Endothelial cell of hepatic sinusoid (primary cell): ENCODE results near the gene PSMD12.
"Not testable (repeated sequence)": the region's sequence is repeated elsewhere in the genome, so short reads cannot be mapped to it uniquely, and the experiment has no call there.

Source experiments
- in situ Hi-C: cut with HindIII; loops from 2 replicates; pipeline ENCODE4 v1.10.0; 2017; ENCODE audit warnings: low sequenced_read_pairs

PSMD12 gene

DNA sequence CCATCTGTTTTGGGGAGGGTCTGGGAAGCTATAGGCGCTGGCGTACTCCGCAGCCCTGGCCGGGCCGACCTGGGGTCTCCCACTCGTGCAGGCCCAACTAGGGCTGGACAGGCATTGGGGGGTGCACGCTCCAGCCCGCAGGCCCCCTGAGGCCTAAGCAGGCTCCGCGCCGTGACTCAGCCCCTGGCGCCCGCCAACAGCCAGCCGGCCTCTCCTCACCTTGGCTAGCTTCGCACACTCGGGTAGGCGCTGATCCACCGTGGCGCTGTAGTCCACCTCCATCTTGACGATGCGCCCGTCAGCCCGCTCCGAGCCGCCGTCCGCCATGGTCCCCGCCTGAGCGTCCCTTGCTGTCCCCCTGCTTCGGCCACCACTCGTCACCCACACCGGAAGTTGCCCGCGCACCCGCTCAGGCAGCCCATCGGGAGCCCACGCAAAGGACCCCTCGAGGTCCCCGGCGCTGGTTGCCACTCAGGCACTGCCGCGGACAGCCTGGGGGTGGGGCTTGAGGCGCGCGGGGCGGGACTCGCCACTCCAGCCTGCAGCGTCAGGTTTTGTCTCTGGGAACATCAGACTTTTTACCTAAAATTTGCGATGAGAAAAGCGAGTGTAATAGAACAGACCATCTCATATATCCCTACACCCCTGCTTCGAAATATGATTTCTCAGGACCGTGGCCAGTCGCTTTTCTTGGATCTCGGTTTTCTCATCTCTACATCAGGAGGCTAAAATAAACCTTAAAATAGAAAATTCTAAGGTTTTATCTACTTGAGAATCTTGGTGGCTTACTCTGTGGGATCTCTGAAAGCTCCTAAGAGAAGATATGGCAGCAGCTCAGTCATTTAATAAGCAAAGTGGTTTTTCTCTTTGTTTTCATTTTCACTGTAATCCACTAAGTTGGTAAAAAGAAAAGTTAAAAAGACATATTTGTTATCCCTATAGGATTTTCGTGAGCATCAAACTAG is at the start of gene PSMD12:
PSMD12 (minus strand) TSS at position 385 of the 965 bp plus-strand sequence; CDS start at position 327, 58 bp downstream.
- in situ Hi-C loops, result loop anchor here (10.0 kb wide), 1 partner anchor 308 kb away; no protein-coding TSS in a partner anchor

GRCh38 chr17:67415291-67415690 is 48.9 kb upstream of the PSMD12 start:
- in situ Hi-C loops, result no loop called here

DNA sequence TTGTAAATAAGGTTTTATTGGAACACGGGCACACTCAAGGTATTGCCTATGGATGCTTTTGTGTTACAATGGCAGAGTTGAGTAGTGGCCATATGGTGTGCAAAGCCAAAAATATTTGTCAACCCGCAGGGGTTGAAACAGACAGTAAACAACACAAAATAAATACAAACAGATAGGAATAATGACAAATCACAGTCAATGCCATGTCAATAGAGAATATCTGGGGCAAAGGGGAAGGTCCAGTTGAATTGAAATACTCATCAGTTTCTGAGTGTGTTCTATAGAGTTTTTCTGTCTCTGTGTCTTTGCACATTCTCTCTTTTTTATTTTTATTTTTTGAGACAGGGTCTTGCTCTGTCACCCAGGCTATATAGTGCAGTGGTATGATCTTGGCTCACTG is 48.2 kb upstream of the PSMD12 start:
- in situ Hi-C loops, result no loop called here

DNA sequence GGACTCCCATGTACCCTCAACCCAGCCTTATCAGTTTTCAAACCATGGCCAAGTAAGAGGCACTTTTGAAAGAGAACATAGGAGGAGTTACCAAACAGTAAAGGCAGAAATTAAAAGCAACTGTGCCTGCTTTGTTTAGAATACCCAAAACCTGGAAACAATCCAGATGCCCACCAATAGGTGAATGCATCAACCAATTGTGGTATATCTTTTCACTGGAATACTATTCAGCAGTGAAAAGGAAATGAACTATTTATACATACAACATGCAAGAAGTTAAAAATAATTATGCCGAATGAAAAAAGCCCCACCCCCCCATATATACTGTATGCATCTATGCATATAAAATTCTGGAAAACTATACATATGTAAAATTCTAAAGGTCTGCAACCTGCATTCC is 47.8 kb upstream of the PSMD12 start:
- in situ Hi-C loops, result no loop called here

- in situ Hi-C loops, result no loop called here
These were observed 47.0 kb upstream of the PSMD12 start for GRCh38 chr17:67413388-67413787.

- in situ Hi-C loops, result no loop called here
These were observed 46.6 kb upstream of the PSMD12 start for GRCh38 chr17:67412941-67413340.

DNA sequence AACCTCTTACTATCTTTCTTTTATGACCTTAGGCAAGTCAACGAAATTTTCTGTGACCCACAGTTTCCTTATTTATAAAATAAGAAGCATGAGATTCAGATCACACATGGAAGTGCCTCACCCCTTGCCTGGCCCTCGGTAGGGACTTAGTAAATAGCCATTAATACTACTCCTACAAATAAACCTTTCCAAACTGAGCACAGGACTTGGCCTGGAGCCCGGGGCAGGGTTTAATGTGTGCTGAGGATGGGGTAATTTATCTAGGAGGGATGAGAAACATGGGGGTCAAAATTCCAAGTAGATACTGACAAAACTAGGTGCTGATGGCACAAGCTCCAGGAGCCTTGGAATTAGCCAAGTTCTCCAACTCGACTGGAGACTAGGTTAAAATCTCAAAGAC is 45.7 kb upstream of the PSMD12 start:
- in situ Hi-C loops, result no loop called here

DNA sequence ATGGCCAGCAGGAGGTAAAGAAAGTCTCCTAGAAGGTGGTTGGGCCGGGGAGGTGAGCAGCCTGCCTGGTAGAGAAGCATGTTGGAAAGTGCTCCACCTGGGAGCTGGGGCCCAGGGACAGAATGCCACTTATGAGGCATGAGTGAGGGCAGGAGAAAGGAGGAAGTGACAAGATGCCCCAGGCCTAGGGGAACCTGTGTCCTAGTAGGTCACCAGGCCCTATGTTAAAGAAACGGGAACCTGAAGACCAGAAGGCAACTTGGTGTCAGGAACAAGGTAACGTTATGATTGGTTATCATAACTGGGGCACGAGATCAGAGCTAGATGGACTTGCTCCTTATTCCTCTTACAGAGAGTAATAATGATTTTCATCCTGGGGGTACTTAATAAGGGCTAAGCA is 45.0 kb upstream of the PSMD12 start:
- in situ Hi-C loops, result no loop called here

DNA sequence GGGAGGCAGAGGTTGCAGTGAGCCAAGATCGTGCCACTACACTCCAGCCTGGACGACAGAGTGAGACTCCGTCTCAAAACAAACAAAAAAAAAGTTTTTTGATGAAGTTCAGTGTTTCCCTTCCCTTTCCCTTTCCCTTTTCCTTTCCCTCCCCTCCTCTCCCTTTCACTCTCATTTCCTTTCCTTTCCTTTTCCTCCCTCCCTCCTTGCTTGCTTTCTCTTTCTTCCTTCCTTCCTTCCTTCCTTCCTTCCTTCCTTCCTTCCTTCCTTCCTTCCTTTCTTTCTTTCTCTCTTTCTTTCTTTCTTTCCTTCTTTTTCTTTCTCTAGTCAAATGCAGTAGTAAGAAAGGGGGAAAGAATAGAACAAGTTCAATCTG is 42.1 kb upstream of the PSMD12 start:
- in situ Hi-C loops, result not testable (repeated sequence)

GRCh38 chr17:67403483-67403882 is 37.1 kb upstream of the PSMD12 start:
- in situ Hi-C loops, result no loop called here

GRCh38 chr17:67403065-67403464 is 36.7 kb upstream of the PSMD12 start:
- in situ Hi-C loops, result no loop called here

DNA sequence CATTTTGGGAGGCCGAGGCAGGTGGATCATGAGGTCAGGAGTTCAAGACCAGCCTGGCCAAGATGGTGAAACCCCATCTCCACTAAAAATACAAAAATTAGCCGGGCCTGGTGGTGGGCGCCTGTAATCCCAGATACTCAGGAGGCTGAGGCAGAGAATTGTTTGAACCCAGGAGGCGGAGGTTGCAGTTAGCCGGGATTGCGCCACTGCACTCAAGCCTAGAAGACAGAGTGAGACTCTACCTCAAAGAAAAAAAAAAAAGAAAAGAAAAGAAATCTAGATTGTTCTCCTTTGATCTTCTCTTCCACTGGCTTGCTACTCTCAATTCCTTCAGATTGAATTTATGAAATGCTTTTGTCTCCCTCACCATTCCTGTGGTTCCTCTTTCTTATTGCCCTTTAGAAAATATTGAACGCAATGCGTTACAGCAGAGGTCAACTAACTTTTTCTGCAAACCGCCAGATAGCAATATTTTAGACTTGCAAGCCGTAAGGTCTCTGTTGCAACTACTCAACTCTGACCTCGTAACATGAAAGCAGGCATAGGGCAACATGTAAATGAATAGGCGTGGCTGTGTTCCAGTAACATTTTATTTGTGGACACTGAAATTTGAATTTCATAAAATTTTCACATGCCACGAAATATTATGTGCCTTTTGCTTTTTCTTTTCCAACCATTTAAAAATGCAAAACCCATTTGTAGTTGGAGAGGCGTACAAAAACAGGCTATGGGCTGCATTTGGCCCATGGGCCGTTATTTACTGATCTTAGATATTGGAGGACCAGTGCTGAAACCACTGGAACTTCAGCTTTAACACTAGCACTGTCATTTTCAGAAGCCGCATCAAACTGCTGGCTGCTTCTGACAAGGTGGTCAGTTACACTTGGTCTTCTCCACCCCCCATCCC is 35.5 kb upstream of the PSMD12 start:
- in situ Hi-C loops, result no loop called here

DNA sequence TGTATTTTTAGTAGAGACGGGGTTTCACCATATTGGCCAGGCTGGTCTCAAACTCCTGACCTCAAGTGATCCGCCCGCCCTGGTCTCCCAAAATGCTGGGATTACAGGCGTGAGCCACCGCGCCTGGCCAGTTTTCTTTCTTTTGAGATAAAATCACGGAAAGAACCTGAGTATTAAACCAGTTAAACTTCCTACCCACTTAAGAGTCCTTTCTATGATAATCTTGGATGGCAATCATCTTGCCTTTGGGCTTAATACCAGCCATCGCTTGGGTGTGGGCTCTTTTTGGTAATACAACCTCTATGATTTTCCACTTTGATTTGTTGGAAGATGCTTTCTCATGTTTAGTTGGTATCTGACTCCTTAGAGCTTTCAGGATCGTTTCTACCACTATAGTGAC is 34.7 kb upstream of the PSMD12 start:
- in situ Hi-C loops, result no loop called here

- in situ Hi-C loops, result no loop called here
These were observed 33.8 kb upstream of the PSMD12 start for GRCh38 chr17:67400193-67400592.

DNA sequence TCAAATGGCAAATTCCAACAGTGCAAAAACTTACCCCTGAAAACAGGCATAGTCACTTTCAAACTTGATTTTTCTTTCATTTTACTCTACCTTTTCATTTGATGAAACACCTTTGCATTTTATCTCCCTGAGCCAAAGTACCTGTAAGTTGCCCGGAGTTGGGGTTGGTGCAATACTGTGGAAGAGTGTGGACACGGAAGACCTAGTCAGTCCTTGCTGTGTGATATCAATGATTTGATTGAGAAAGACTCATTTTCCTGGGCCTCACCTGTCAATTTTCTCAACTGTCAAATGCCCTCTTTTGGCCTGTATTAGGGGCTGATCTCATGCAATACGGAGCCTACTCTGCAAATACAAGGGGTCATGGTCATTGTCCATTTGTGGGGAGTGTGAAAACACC is 33.3 kb upstream of the PSMD12 start:
- in situ Hi-C loops, result loop anchor here (5.0 kb wide), 1 partner anchor 88 kb away; no protein-coding TSS in a partner anchor

GRCh38 chr17:67393809-67394397 is 27.5 kb upstream of the PSMD12 start:
- in situ Hi-C loops, result no loop called here

DNA sequence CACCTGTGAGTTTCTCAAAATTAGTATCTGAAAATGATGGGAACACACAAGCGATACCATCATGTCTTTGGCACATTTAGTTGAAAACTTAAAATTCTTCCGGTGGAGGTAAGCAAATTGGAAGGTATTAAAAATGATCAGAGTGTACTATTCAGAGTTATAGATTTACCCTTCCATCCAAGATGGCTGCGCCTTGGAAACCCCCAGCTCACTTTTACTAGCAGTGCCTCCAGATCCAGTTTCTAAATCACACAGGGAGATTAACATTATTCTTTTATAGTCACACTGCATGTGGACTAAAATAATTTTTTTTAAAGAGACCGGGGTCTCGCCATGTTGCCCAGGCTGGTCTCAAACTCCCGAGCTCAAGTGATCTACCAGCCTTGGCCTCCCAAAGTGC is 25.7 kb upstream of the PSMD12 start:
- in situ Hi-C loops, result no loop called here

GRCh38 chr17:67390646-67391361 is 24.4 kb upstream of the PSMD12 start:
- in situ Hi-C loops, result no loop called here

GRCh38 chr17:67390006-67390645 is 23.7 kb upstream of the PSMD12 start:
- in situ Hi-C loops, result no loop called here

DNA sequence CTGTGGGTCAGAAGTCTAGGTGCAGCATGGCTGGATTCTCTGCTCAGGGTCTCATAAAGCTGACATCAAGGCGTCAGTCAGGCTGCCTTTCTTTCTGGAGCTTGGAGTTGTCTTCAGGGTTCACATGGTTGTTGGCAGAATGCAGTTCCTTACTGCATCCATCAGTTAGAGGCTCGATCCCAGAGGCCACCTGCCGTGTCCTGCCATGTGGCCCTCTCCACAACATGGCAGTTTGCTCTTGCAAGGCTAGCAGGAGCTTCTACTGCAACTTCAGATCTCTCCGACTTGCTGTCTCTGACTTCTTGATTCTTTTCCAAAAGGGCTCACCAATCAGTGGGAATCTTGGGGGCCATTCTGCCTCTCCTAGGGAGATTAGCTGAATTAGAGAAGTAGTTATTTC is 22.6 kb upstream of the PSMD12 start:
- in situ Hi-C loops, result no loop called here
